ENCODE data around the gene KRTAP3-2.

DNA sequence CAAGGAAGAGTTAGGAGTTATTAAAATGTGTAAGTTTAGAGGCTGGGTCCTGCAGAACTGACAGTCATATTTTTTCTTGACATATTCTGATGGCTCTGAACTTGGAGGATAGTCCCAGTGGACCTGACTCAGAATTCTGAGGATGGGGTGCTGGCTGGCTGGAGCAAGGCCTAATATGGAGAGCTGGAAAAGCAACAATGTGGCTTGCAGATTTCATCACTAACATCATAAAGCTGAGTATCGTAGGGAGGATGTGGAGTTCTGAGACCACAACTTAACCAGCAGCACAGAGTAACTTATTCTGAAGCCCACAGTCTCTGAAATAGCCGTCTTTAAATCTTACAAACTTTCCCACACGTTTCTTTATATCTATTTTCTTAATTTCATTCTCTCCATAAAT lies 25.0 kb upstream of the KRTAP3-2 start:
- TF ChIP-seq GATA2 (IDR thresholded peaks at IDR 0.05; ENCODE audit: low read depth, low read length) (no peak), GATA3 (IDR thresholded peaks at IDR 0.05; ENCODE audit: low read depth, low read length) (no peak)
